ENCODE measurements around the gene VPS13D. TPM values are rescaled to one million over a fixed set of nuclear protein-coding genes. Genes with fewer than 3 reads are reported as not detected.

The VPS13D gene
- total and polyA plus RNA-seq, 10 of the 15 experiments (the other 5 are each of a cell fraction or from before 2014, with no cell fraction given) = 1.4 to 16.9 (median 8.5) TPM

- peaks cover 3 to 14% of the 10 kb centered on the region in 2 experiments for H3K36me3 ChIP-seq (ENCODE audit: control insufficient read depth in 2 of 2, insufficient read depth in 2 of 2, low read length in 1 of 2)
- ChIA-PET CTCF (interaction anchor here (1.0 to 1.2 kb wide), 2 partner anchors 35 to 127 kb away, joined by 3 read pairs; no protein-coding TSS in a partner anchor), POLR2A (no interaction called here), RAD21 (ENCODE audit: unreplicated experiment) (no interaction called here), SMC1A (ENCODE audit: uncharacterized antibody, unreplicated experiment) (no interaction called here)
- H3K79me2 ChIP-seq (ENCODE audit: control insufficient read depth, insufficient read depth, low read length) = no peaks in the 10 kb centered on the region
- intact Hi-C loops (cut with micrococcal nuclease; ENCODE audit: unreplicated experiment) (no loop called here), in situ Hi-C loops (cut with MboI) (no loop called here)
- H3K27ac ChIP-seq (ENCODE audit: control insufficient read depth, insufficient read depth) = no peak overlapping the region
- no peak overlapping the region for H3K9ac ChIP-seq (ENCODE audit: control insufficient read depth, insufficient read depth, low read length)
- TF ChIP-seq STAT3 (IDR thresholded peaks at IDR 0.05; ENCODE audit: low read depth, low read length) = no peak
- TF ChIP-seq ZNF592 (IDR thresholded peaks at IDR 0.05) = no peak
- TF ChIP-seq BCL3 (IDR thresholded peaks at IDR 0.05; ENCODE audit: borderline replicate concordance, insufficient read depth, low read depth, low read length, poor library complexity, severe bottlenecking) = no peak
- BruUV-seq (replicated peaks) = no TSS peak
- DNase-seq (ENCODE audit: low read depth, low spot score) (no peak), ATAC-seq (no peak), FAIRE-seq (no peak)
- no peaks in the 10 kb centered on the region for H3K4me1 ChIP-seq (ENCODE audit: control insufficient read depth, insufficient read depth, low read length)
- H3K4me3 ChIP-seq = no peak overlapping the region
- H3K9me3 ChIP-seq (replicated peaks; ENCODE audit: control insufficient read depth, insufficient read depth, low read length) = no peaks in the 10 kb centered on the region
- H3K4me2 ChIP-seq (ENCODE audit: control insufficient read depth, insufficient read depth) = no peak overlapping the region
- no peak overlapping the region for H2AFZ ChIP-seq (ENCODE audit: control insufficient read depth, low read depth, low read length)
- H3K27me3 ChIP-seq (replicated peaks in 1 of 2; ENCODE audit: control insufficient read depth in 2 of 2, insufficient read depth in 2 of 2, low read length in 1 of 2) = no peaks in the 10 kb centered on the region
- H4K20me1 ChIP-seq (ENCODE audit: control insufficient read depth, insufficient read depth) = no peaks in the 10 kb centered on the region
- WGBS (ENCODE audit: insufficient coverage, insufficient replicate concordance, low lambda C conversion rate, missing lambda C conversion rate) = 84% methylated on average over 5 of the region's 5 CpGs
These were observed 21.6 kb downstream of the VPS13D start for GRCh38 chr1:12251442-12251841.
